GM12875 (cell line): Measurements from ENCODE around the gene SLC5A3.

ENCODE experiments used
- H3K4me3 ChIP-seq: one replicate; pipeline ENCODE4 v1.5.1; 2011; ENCODE audit warnings: low read depth, low read length, control low read depth
- TF ChIP-seq, protein P1 (sequence below): IDR thresholded peaks from 2 replicates; pipeline ENCODE4 v1.5.1; 2011; ENCODE audit warnings: low read depth, mild to moderate bottlenecking, control low read depth, inconsistent platforms, low read length, moderate library complexity, borderline replicate concordance; ENCODE audit not compliant: insufficient read depth

The SLC5A3 gene

DNA sequence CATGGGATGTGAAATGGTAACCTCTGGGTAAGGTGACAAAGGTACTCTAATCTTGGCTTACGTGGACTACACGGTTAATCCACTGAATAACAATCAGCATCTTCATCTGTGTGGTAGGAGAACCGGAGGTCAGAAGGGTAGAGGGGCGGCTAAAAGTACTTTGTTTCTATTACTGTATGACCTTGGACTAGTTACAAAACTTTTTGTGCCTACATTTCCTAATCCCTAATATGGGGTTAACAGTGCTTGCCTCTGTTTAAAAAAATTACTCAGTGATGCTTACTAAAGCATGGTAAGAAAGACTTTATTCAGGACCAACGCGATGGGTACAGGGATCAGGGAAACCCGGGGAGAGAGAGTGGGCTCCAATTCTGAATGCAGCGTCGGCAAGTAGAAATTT is 1.7 kb upstream of the SLC5A3 start:
- no peak overlapping the region for H3K4me3 ChIP-seq
- TF ChIP-seq, protein P1, sequence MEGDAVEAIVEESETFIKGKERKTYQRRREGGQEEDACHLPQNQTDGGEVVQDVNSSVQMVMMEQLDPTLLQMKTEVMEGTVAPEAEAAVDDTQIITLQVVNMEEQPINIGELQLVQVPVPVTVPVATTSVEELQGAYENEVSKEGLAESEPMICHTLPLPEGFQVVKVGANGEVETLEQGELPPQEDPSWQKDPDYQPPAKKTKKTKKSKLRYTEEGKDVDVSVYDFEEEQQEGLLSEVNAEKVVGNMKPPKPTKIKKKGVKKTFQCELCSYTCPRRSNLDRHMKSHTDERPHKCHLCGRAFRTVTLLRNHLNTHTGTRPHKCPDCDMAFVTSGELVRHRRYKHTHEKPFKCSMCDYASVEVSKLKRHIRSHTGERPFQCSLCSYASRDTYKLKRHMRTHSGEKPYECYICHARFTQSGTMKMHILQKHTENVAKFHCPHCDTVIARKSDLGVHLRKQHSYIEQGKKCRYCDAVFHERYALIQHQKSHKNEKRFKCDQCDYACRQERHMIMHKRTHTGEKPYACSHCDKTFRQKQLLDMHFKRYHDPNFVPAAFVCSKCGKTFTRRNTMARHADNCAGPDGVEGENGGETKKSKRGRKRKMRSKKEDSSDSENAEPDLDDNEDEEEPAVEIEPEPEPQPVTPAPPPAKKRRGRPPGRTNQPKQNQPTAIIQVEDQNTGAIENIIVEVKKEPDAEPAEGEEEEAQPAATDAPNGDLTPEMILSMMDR, result no peak

- TF ChIP-seq, protein P1, result no peak
- H3K4me3 ChIP-seq, result peak overlapping the region; percentile 52
These were observed 990 bp upstream of the SLC5A3 start for GRCh38 chr21:34072145-34073031.

DNA sequence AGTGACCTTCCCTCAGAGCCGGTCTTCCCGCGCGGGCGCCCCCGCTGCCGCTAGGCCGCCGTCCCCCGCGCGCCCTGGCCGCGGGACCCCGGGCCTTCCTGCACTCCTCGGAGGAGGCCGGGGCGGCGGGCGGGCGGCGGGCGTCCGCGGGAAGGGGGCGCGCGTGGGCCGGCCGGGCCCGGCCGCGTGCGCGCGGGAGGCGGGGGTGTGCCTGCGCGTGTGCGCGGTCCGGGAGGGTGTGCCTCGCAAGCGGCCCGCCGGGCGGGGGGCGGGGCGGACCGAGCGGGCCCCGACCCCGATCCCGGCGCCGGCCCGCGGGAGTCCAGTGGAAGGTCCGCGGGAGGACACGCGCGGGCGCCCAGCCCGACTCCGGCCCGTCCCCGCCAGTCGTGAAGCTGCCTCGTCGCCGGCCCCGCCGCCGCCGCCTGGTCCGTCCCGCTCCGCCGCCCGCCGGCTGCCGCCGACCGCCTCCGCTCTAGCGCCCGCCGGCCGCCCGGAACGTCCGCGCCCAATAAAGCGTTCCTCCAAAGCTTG is 438 bp downstream of the SLC5A3 start:
- TF ChIP-seq, protein P1, result no peak
- H3K4me3 ChIP-seq, result peak overlapping the region; percentile 76

- H3K4me3 ChIP-seq, result peak overlapping the region; percentile 76
- TF ChIP-seq, protein P1, result no peak
These were observed 1.1 kb downstream of the SLC5A3 start for GRCh38 chr21:34074283-34075090.

- H3K4me3 ChIP-seq, result no peak overlapping the region
These were observed 1.7 kb downstream of the SLC5A3 start for GRCh38 chr21:34075091-34075425.

DNA sequence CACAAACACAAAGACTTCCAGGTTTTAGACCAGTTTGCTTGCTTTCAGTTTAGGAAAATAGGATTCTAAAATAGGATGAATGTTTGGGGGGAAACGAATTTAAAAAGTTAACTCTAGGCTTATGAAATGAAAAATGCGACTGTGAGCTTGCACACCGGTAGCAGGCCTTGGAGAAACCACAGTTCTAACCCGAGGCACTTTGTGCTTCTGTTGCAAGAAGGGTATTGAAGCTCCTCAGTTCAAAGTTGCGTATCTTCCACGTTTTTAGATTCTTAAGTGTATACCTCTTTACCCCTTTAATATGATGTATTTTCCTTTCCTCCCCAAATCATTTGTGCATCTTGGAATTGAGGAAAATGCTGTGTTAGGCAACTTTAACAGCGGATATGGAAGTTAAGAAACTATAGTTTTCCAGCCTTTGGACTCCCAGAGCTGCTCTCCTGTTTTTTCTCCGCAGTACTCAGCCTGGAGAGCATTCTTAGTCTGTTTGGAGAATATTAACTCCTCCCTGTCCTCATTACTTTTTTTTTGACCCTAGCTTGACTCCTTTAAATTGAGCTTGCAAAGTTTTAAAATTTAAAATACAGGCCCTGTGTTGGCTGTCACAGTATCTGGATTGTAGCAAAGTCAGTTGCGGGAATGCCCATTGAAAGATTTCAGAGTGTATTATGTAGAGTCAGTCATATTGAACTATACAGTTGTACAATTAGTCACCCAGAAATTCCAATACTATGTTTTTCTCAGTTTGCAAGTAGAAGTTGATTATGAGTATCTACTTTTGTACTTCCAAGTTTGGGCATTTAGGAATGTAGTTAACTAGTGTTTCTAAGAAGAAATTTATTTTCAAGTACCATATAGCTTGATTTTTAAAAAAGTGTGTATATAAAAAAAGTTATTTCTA is 2.6 kb downstream of the SLC5A3 start:
- no peak overlapping the region for H3K4me3 ChIP-seq
- TF ChIP-seq, protein P1, result no peak

More at GRCh38 chr21:34075091-34075425, 1.7 kb downstream of the SLC5A3 start:
- TF ChIP-seq, protein P1, result no peak
